ENCODE measurements around the gene HSPB6. TPM values are rescaled to one million over a fixed set of nuclear protein-coding genes. Genes with fewer than 3 reads are reported as not detected.

HSPB6 gene
- polyA plus RNA-seq, 1 of the 3 experiments (the other 2 are of a cell fraction): 0.43 TPM

GRCh38 chr19:35793381-35794165 lies 36.7 kb upstream of the HSPB6 start:
- TF ChIP-seq CHD2 (IDR thresholded peaks at IDR 0.05; ENCODE audit: low read length, partially characterized antibody) (no peak), TCF12 (IDR thresholded peaks at IDR 0.05) (no peak), JUND (IDR thresholded peaks at IDR 0.05) (no peak)
- ChIA-PET POLR2A (no interaction called here), CTCF (no interaction called here)
- WGBS (ENCODE audit: low lambda C conversion rate): 76% methylated on average over 7 of the region's 7 CpGs
- Histone ChIP-seq H2AFZ (ENCODE audit: low read depth) (no peak overlapping the region), H3K9me3 (no peaks in the 10 kb centered on the region), H3K9ac (no peak overlapping the region), H4K20me1 (ENCODE audit: insufficient read depth) (no peaks in the 10 kb centered on the region), H3K4me2 (no peak overlapping the region), H3K36me3 (replicated peaks in 1 of 2; ENCODE audit: control insufficient read depth in 1 of 2, insufficient read depth in 2 of 2, low read length in 1 of 2) (no peaks in the 10 kb centered on the region), H3K4me3 (ENCODE audit: low read depth in 2 of 2, low read length in 1 of 2) (no peak overlapping the region), H3K4me1 (ENCODE audit: control insufficient read depth in 1 of 2, insufficient read depth in 2 of 2, low read depth in 1 of 2, low read length in 1 of 2) (no peaks in the 10 kb centered on the region), H3F3A (replicated peaks; ENCODE audit: insufficient read depth) (no peaks in the 10 kb centered on the region), H3K9me2 (no peaks in the 10 kb centered on the region), H3K79me2 (ENCODE audit: insufficient read depth) (no peaks in the 10 kb centered on the region), H3K27ac (ENCODE audit: low read depth in 2 of 2, low read length in 1 of 2) (no peak overlapping the region), H3K27me3 (ENCODE audit: insufficient read depth) (no peaks in the 10 kb centered on the region)
- no peak for DNase-seq

- no peak overlapping the region for H2AFZ ChIP-seq (ENCODE audit: low read depth)
- DNase-seq: no peak
- ChIA-PET POLR2A (no interaction called here), CTCF (no interaction called here)
- H3K9me3 ChIP-seq: no peaks in the 10 kb centered on the region
- no peak for TF ChIP-seq TEAD4 (IDR thresholded peaks at IDR 0.05; ENCODE audit: borderline replicate concordance, insufficient read depth)
- no peak for TF ChIP-seq FOXJ3 (CRISPR knock-in tag; IDR thresholded peaks at IDR 0.05)
- TF ChIP-seq CTCF (IDR thresholded peaks at IDR 0.05): no peak
- TF ChIP-seq TCF12 (IDR thresholded peaks at IDR 0.05): no peak
- no peak for TF ChIP-seq USF1 (IDR thresholded peaks at IDR 0.05; ENCODE audit: borderline replicate concordance, low read depth)
- no peak for TF ChIP-seq POLR2AphosphoS5 (IDR thresholded peaks at IDR 0.05; ENCODE audit: low read depth, low read length)
- no peak for TF ChIP-seq TAF1 (IDR thresholded peaks at IDR 0.05; ENCODE audit: borderline replicate concordance, low read depth, low read length)
- no peak for TF ChIP-seq RCOR1 (IDR thresholded peaks at IDR 0.05; ENCODE audit: low read length)
- TF ChIP-seq NFIC (IDR thresholded peaks at IDR 0.05; ENCODE audit: borderline replicate concordance): no peak
- no peak for TF ChIP-seq SMC3 (IDR thresholded peaks at IDR 0.05; ENCODE audit: low read depth, low read length)
- TF ChIP-seq SIN3A (IDR thresholded peaks at IDR 0.05; ENCODE audit: borderline replicate concordance, low read depth, low read length): no peak
- no peak for TF ChIP-seq CHD2 (IDR thresholded peaks at IDR 0.05; ENCODE audit: low read length, partially characterized antibody)
- no peak for TF ChIP-seq ZBTB33 (IDR thresholded peaks at IDR 0.05; ENCODE audit: borderline replicate concordance, low read depth)
- TF ChIP-seq FOXM1 (IDR thresholded peaks at IDR 0.05; ENCODE audit: low read depth): no peak
- no peak for TF ChIP-seq MEF2A (IDR thresholded peaks at IDR 0.05; ENCODE audit: borderline replicate concordance, low read depth)
- TF ChIP-seq NRF1 (IDR thresholded peaks at IDR 0.05; ENCODE audit: low read depth, low read length): no peak
- TF ChIP-seq MAX (IDR thresholded peaks at IDR 0.05; ENCODE audit: low read depth): no peak
- no peak for TF ChIP-seq IRF3 (IDR thresholded peaks at IDR 0.05; ENCODE audit: low read depth, low read length)
- no peak for TF ChIP-seq RFX5 (IDR thresholded peaks at IDR 0.05; ENCODE audit: low read length)
- no peak for TF ChIP-seq MXI1 (IDR thresholded peaks at IDR 0.05; ENCODE audit: low read depth, low read length)
- no peaks in the 10 kb centered on the region for H3K36me3 ChIP-seq (replicated peaks in 1 of 2; ENCODE audit: control insufficient read depth in 1 of 2, insufficient read depth in 2 of 2, low read length in 1 of 2)
- H3K9me2 ChIP-seq: no peaks in the 10 kb centered on the region
- no peak overlapping the region for H3K4me3 ChIP-seq (ENCODE audit: low read depth in 2 of 2, low read length in 1 of 2)
- H3K4me1 ChIP-seq (ENCODE audit: control insufficient read depth in 1 of 2, insufficient read depth in 2 of 2, low read depth in 1 of 2, low read length in 1 of 2): no peaks in the 10 kb centered on the region
- H3K79me2 ChIP-seq (ENCODE audit: insufficient read depth): no peaks in the 10 kb centered on the region
- H3K27me3 ChIP-seq (ENCODE audit: insufficient read depth): no peaks in the 10 kb centered on the region
- no peaks in the 10 kb centered on the region for H3F3A ChIP-seq (replicated peaks; ENCODE audit: insufficient read depth)
- no peak overlapping the region for H3K9ac ChIP-seq
- H4K20me1 ChIP-seq (ENCODE audit: insufficient read depth): no peaks in the 10 kb centered on the region
- H3K4me2 ChIP-seq: no peak overlapping the region
- no peak overlapping the region for H3K27ac ChIP-seq (ENCODE audit: low read depth in 2 of 2, low read length in 1 of 2)
- 22% methylated on average over 2 of the region's 8 CpGs for WGBS (ENCODE audit: low lambda C conversion rate)
These were observed 36.1 kb upstream of the HSPB6 start for GRCh38 chr19:35792888-35793287.

All from SK-N-SH (cell line).